Cardiac fibroblast (primary cell): ENCODE data around the gene NKD2.

Source experiments
- DNase-seq, 2 donors: peaks; one replicate each; pipeline versions ENCODE4 v3.0.0 to v3.0.0-alpha.2; 2010; ENCODE audit warnings: low read depth in 2 of 2
- H3K4me3 ChIP-seq, 2 donors: replicated peaks in 1 of 2; 1 replicate in 1 of 2; 2 replicates in 1 of 2; pipeline ENCODE4 v1.5.1; 2011; ENCODE audit warnings: low read depth in 2 of 2, low read length in 2 of 2, mild to moderate bottlenecking in 2 of 2, moderate library complexity in 1 of 2
- TF ChIP-seq, protein P1 (sequence below): IDR thresholded peaks from one replicate; pipeline ENCODE4 v1.5.1; 2011; ENCODE audit warnings: low read depth, mild to moderate bottlenecking, low read length, inconsistent platforms

The NKD2 gene

DNA sequence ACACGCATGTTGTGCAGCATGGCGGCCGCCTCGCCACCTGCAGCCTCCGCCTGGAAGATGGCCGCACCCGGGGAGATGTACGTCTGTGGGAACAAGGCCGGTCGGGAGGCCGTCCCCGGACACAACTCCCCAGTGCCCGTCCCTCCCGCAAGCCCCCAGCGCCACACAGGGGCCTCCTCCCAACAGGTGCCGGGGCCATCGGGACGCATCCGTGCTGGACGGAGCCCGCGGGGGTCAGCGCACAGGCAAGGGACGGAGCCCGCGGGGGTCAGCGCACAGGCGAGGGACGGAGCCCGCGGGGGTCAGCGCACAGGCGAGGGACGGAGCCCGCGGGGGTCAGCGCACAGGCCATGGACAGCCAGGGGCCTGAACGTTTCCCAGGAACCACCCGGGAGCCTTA is 76.8 kb downstream of the NKD2 start:
- DNase-seq: no peak
- no peak overlapping the region for H3K4me3 ChIP-seq
- TF ChIP-seq, protein P1, sequence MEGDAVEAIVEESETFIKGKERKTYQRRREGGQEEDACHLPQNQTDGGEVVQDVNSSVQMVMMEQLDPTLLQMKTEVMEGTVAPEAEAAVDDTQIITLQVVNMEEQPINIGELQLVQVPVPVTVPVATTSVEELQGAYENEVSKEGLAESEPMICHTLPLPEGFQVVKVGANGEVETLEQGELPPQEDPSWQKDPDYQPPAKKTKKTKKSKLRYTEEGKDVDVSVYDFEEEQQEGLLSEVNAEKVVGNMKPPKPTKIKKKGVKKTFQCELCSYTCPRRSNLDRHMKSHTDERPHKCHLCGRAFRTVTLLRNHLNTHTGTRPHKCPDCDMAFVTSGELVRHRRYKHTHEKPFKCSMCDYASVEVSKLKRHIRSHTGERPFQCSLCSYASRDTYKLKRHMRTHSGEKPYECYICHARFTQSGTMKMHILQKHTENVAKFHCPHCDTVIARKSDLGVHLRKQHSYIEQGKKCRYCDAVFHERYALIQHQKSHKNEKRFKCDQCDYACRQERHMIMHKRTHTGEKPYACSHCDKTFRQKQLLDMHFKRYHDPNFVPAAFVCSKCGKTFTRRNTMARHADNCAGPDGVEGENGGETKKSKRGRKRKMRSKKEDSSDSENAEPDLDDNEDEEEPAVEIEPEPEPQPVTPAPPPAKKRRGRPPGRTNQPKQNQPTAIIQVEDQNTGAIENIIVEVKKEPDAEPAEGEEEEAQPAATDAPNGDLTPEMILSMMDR: no peak

DNA sequence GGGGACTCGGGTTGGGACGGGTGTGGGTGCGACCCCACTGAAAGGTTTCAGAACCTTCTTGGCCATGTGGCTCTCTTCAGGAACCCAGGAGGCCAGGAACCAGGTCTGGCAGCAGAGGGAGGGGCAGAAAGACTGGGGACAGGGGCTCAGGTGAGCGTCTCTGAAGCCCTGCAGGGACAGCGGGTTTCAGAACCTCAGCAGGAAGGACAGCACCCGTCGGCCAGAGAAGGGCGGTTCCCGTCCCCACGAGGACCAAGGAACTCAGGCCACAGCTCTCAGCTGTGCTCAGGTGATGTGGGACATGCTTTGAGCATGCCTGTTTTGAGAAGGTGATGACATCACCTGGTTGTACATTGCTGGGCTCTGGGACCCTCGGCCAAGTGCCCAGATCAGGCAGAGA is 77.5 kb downstream of the NKD2 start:
- no peak for DNase-seq
- TF ChIP-seq, protein P1: no peak
- no peak overlapping the region for H3K4me3 ChIP-seq

DNA sequence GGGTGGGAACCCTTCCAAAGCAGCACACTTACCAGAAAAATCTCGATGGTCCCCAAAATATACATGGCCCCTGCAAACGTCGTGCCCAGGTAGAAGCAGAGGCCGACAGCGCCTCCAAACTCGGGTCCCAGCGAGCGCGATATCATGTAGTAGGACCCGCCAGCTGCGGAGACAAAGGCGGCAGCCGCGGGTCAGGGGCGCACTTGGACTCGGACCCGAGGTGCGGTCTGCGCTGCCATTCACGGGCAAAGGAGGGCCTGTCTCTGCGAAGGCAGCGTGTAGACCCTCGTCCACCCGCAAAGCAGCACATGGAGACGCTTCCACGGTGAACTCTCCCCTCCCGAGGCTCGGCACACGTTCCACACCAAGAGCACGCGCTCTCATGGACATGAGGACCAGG is 78.3 kb downstream of the NKD2 start:
- TF ChIP-seq, protein P1: no peak
- DNase-seq: no peak
- H3K4me3 ChIP-seq: no peak overlapping the region

DNA sequence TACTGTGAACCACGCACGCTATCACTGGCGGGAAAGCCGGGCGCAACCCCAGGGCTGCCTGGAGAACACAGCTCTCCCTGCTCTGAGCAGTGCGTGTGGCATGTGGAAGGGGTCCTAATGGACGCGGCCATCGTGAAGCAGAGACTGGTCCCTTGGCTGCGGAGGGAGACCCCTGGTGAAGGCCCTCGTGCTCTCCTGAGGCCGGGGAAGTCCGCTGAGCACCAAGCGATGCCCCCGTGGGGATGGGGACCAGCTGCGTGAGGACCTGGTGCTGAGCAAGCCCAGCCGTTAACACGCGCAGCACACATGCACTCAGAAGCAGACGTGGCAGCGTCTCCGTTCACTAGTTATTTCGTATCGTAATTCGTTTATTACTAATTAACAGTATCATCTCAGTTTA is 78.8 kb downstream of the NKD2 start:
- no peak for DNase-seq
- no peak overlapping the region for H3K4me3 ChIP-seq
- TF ChIP-seq, protein P1: no peak

DNA sequence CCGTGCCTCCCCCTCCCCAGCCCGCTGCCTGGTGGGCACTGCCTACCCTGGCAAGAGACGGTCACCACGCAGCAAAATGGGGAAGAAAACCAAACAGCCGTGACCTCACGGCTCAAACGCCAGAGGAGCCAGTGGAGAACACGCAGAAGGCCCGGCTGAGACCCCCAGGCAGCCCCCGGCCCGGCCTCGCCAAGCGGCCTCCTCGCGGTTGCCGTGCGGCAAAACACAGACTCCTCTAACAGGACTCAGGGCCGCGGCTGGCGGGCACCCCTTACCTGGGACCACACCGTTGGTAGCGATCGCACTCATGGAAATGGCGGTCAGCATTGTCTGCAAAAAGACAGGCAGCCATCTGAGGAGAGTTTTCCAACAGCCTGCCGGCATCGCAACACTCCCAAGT is 79.4 kb downstream of the NKD2 start:
- DNase-seq: no peak
- TF ChIP-seq, protein P1: no peak
- no peak overlapping the region for H3K4me3 ChIP-seq
